Thyroid gland (tissue), 4 donors: ENCODE data around the gene PABPN1L. TPM values are rescaled to one million over a fixed set of nuclear protein-coding genes. Genes with fewer than 3 reads are reported as not detected.

ENCODE experiments used
- DNase-seq, 2 donors: peaks; one replicate each; pipeline ENCODE4 v3.0.0-alpha.2; 2019
- H3K27ac ChIP-seq, 3 donors: fragments of 200-600 bp; sonication (generic); 1 replicate in 2 of 3; 2 replicates in 1 of 3; pipeline ENCODE4 v1.5.1; 2016 to 2019; ENCODE audit warnings: mild to moderate bottlenecking in 1 of 3, moderate library complexity in 1 of 3
- H3K27me3 ChIP-seq: fragments of 200-600 bp; sonication (generic); one replicate; pipeline ENCODE4 v1.5.1; 2019
- H3K36me3 ChIP-seq, 2 donors: fragments of 200-600 bp; sonication (generic); one replicate each; pipeline ENCODE4 v1.5.1; 2016 to 2019
- H3K4me1 ChIP-seq, 2 donors: fragments of 200-600 bp; sonication (generic); one replicate each; pipeline ENCODE4 v1.5.1; 2017 to 2019
- H3K4me3 ChIP-seq, 3 donors: fragments of 200-600 bp; sonication (generic); replicated peaks in 1 of 3; 1 replicate in 2 of 3; 2 replicates in 1 of 3; pipeline ENCODE4 v1.5.1; 2016; ENCODE audit warnings: mild to moderate bottlenecking in 1 of 3
- H3K9me3 ChIP-seq: fragments of 200-600 bp; sonication (generic); one replicate; pipeline ENCODE4 v1.5.1; 2017
- CTCF ChIP-seq, 6 experiments: fragments of 200-600 bp in 3 of 6; fragments of 450-650 bp in 3 of 6; sonication (generic) in 3 of 6; IDR thresholded peaks; one replicate each; pipeline ENCODE4 v1.5.1; 2016 to 2019; ENCODE audit warnings: antibody characterized with exemption in 6 of 6, mild to moderate bottlenecking in 2 of 6, inconsistent platforms in 1 of 6, moderate library complexity in 1 of 6
- POLR2A ChIP-seq, 2 donors: fragments of 450-650 bp; IDR thresholded peaks; one replicate each; pipeline ENCODE4 v1.6.1; 2017; ENCODE audit warnings: antibody characterized with exemption in 2 of 2, mild to moderate bottlenecking in 2 of 2, moderate library complexity in 1 of 2
- WGBS, 2 donors: methylation state at CpG; one replicate each; pipeline ENCODE4 v1.1.5; 2017; 5-methylcytosine and 5-hydroxymethylcytosine counted together
- intact Hi-C: fragments of 100-400 bp; cut with DNase I; formaldehyde crosslinking; loops from one replicate; pipeline ENCODE4 v1.15.1; 2023
- total RNA-seq, 4 donors: library from RNA; depleted of rRNA; stranded (reverse); fragments of >200 nt; gene quantifications; one replicate each; pipeline ENCODE4 v1.2.3, GENCODE V29; 2016

PABPN1L gene
- total RNA-seq, 4 donors from 2014 or later = not detected

- TF ChIP-seq CTCF (IDR thresholded peaks at IDR 0.05) (no peak), POLR2A (IDR thresholded peaks at IDR 0.05) (no peak)
- no peak overlapping the region for H3K27ac ChIP-seq
- H3K4me3 ChIP-seq = no peak overlapping the region
- peaks cover 19 to 29% of the 10 kb centered on the region in 2 donors for H3K4me1 ChIP-seq
- H3K9me3 ChIP-seq = no peaks in the 10 kb centered on the region
- intact Hi-C loops = loop anchor here (5.0 to 10.0 kb wide), 3 partner anchors 43 to 401 kb away; partner anchors contain the start of genes ACSF3, GALNS, TRAPPC2L and ZNF778
- no peak for DNase-seq
- no peaks in the 10 kb centered on the region for H3K27me3 ChIP-seq
- 82 to 86% methylated on average over 13 of the region's 13 CpGs for WGBS, 2 donors
- H3K36me3 ChIP-seq = peaks cover 0 to 7% of the 10 kb centered on the region in 2 donors
Measured at GRCh38 chr16:88814144-88814502, 52.3 kb downstream of the PABPN1L start.

Other genes with a start within 250 kb of the PABPN1L start
- not detected for gene IL17C, start 228.1 kb downstream of the PABPN1L start, total RNA-seq
- gene CYBA, start 215.6 kb downstream of the PABPN1L start, total RNA-seq = 100 to 1,000 TPM; 199 to 475 (median 339) TPM
- 10 to 100 TPM; 20.7 to 52.5 (median 43.2) TPM for gene MVD, start 203.6 kb downstream of the PABPN1L start, total RNA-seq
- 1 to 10 TPM in 3 of 4 donors, under 1 TPM in 1; 0.33 to 1.3 (median 1.3) TPM for gene SNAI3, start 180.2 kb downstream of the PABPN1L start, total RNA-seq
- 10 to 100 TPM; 12.5 to 26.8 (median 19.1) TPM for gene RNF166, start 160.3 kb downstream of the PABPN1L start, total RNA-seq
- gene CTU2, start 160.2 kb downstream of the PABPN1L start, total RNA-seq = 10 to 100 TPM in 2 of 4 donors, 1 to 10 TPM in 2; 7.7 to 21.2 (median 13.6) TPM
- gene PIEZO1, start 81.4 kb downstream of the PABPN1L start, total RNA-seq = 100 to 1,000 TPM in 3 of 4 donors, 10 to 100 TPM in 1; 81.2 to 145 (median 113) TPM
- gene CDT1, start 62.9 kb downstream of the PABPN1L start, total RNA-seq = 1 to 10 TPM in 2 of 4 donors, under 1 TPM in 2; 0.33 to 1.8 (median 0.99) TPM
- gene APRT, start 54.7 kb downstream of the PABPN1L start, total RNA-seq = 100 to 1,000 TPM in 3 of 4 donors, 10 to 100 TPM in 1; 88.9 to 182 (median 118) TPM
- 10 to 100 TPM; 14.4 to 41.9 (median 33.0) TPM for gene GALNS, start 9.7 kb downstream of the PABPN1L start, total RNA-seq
- gene TRAPPC2L, start 9.5 kb downstream of the PABPN1L start, total RNA-seq = 10 to 100 TPM; 18.9 to 50.4 (median 43.8) TPM
- 1 to 10 TPM; 1.3 to 3.8 (median 2.6) TPM for gene CBFA2T3, start 110.5 kb upstream of the PABPN1L start, total RNA-seq
- gene ACSF3, start 227.2 kb upstream of the PABPN1L start, total RNA-seq = 10 to 100 TPM; 30.1 to 51.2 (median 33.4) TPM